ENCODE results near the gene RNASEH2A. TPM values are rescaled to one million over a fixed set of nuclear protein-coding genes. Genes with fewer than 3 reads are reported as not detected.

Gene RNASEH2A
- total and polyA plus RNA-seq, 2 of the 13 experiments (the other 11 are each of a cell fraction or from before 2014, with no cell fraction given) = 25.1 to 35.8 TPM

GRCh38 chr19:12788682-12789097, 17.7 kb upstream of the RNASEH2A start (continued):
- TF ChIP-seq PRDM15 (CRISPR knock-in tag; IDR thresholded peaks at IDR 0.05) (no peak), ARNT2 (CRISPR knock-in tag; IDR thresholded peaks at IDR 0.05; ENCODE audit: low read depth) (no peak), NFKBIZ (CRISPR knock-in tag; IDR thresholded peaks at IDR 0.05) (no peak), BCL3 (CRISPR knock-in tag; IDR thresholded peaks at IDR 0.05) (0 out of 2 replicates have a peak, but pooled peaks have one; percentile 33), FOSL1 (CRISPR knock-in tag; IDR thresholded peaks at IDR 0.05; ENCODE audit: borderline replicate concordance) (no peak), AKNA (CRISPR knock-in tag; IDR thresholded peaks at IDR 0.05; ENCODE audit: borderline replicate concordance) (no peak), NFE2 (CRISPR knock-in tag; IDR thresholded peaks at IDR 0.05) (no peak), KLF16 (CRISPR knock-in tag; IDR thresholded peaks at IDR 0.05) (no peak), ISL2 (CRISPR knock-in tag; IDR thresholded peaks at IDR 0.05) (0 out of 2 replicates have a peak, but pooled peaks have one; percentile 21), NFRKB (IDR thresholded peaks at IDR 0.05) (no peak), ZNF275 (CRISPR knock-in tag; IDR thresholded peaks at IDR 0.05; ENCODE audit: borderline replicate concordance) (no peak), ZNF563 (CRISPR knock-in tag; IDR thresholded peaks at IDR 0.05) (no peak), ARID4A (CRISPR knock-in tag; IDR thresholded peaks at IDR 0.05; ENCODE audit: borderline replicate concordance) (peak; percentile 42; the same call in 1 of the 2 replicates), ZNF724P (CRISPR knock-in tag; IDR thresholded peaks at IDR 0.05; ENCODE audit: borderline replicate concordance) (no peak)
